Measurements from ENCODE around the gene ZNF598. TPM values are rescaled to one million over a fixed set of nuclear protein-coding genes. Genes with fewer than 3 reads are reported as not detected.

Gene ZNF598
- total RNA-seq, 1 donor from 2014 or later = 46.1 TPM

- DNase-seq (ENCODE audit: extremely low spot score, unreplicated experiment) = no peak
- Mint-ChIP-seq H3K27ac (no peak overlapping the region), H3K4me3 (no peak overlapping the region), H3K4me1 (ENCODE audit: unreplicated experiment) (peaks cover 2% of the 10 kb centered on the region), H3K36me3 (peaks cover 4% of the 10 kb centered on the region), H3K27me3 (peaks cover 32% of the 10 kb centered on the region), H3K9me3 (no peaks in the 10 kb centered on the region)
- no peak for TF ChIP-seq CTCF (conservative IDR thresholded peaks at IDR 0.05)
Measured at GRCh38 chr16:1990101-1990350, 19.6 kb downstream of the ZNF598 start.

GRCh38 chr16:1989209-1990100 lies 20.2 kb downstream of the ZNF598 start, which contains the start of gene SYNGR3:
Gene SYNGR3, plus strand, starts transcription at chr16:1989970. Its CDS starts 133 bp downstream, at chr16:1990103.
- DNase-seq (ENCODE audit: extremely low spot score, unreplicated experiment) = no peak
- peaks cover 6% of the 10 kb centered on the region for H3K4me1 Mint-ChIP-seq (ENCODE audit: unreplicated experiment)
- H3K9me3 Mint-ChIP-seq = no peaks in the 10 kb centered on the region
- no peak for TF ChIP-seq CTCF (conservative IDR thresholded peaks at IDR 0.05)
- H3K36me3 Mint-ChIP-seq = peaks cover 4% of the 10 kb centered on the region
- peaks cover 32% of the 10 kb centered on the region for H3K27me3 Mint-ChIP-seq
- H3K4me3 Mint-ChIP-seq = peak within 1 kb of the TSS; percentile 83
- H3K27ac Mint-ChIP-seq = peak within 1 kb of the TSS; percentile 67

GRCh38 chr16:1987198-1987597 lies 22.4 kb downstream of the ZNF598 start:
- DNase-seq (ENCODE audit: extremely low spot score, unreplicated experiment) = no peak
- H3K4me1 Mint-ChIP-seq (ENCODE audit: unreplicated experiment) = peaks cover 11% of the 10 kb centered on the region
- H3K36me3 Mint-ChIP-seq = peaks cover 4% of the 10 kb centered on the region
- H3K4me3 Mint-ChIP-seq = no peak overlapping the region
- no peak for TF ChIP-seq CTCF (conservative IDR thresholded peaks at IDR 0.05)
- H3K27ac Mint-ChIP-seq = no peak overlapping the region
- no peaks in the 10 kb centered on the region for H3K9me3 Mint-ChIP-seq
- peaks cover 37% of the 10 kb centered on the region for H3K27me3 Mint-ChIP-seq

GRCh38 chr16:1985466-1986150 lies 24.0 kb downstream of the ZNF598 start:
- DNase-seq (ENCODE audit: extremely low spot score, unreplicated experiment) = no peak
- no peak for TF ChIP-seq CTCF (conservative IDR thresholded peaks at IDR 0.05)
- Mint-ChIP-seq H3K4me1 (ENCODE audit: unreplicated experiment) (peaks cover 11% of the 10 kb centered on the region), H3K4me3 (peak overlapping the region; percentile 89), H3K27me3 (peaks cover 43% of the 10 kb centered on the region), H3K36me3 (peaks cover 4% of the 10 kb centered on the region), H3K9me3 (no peaks in the 10 kb centered on the region), H3K27ac (peak overlapping the region; percentile 62)

DNA sequence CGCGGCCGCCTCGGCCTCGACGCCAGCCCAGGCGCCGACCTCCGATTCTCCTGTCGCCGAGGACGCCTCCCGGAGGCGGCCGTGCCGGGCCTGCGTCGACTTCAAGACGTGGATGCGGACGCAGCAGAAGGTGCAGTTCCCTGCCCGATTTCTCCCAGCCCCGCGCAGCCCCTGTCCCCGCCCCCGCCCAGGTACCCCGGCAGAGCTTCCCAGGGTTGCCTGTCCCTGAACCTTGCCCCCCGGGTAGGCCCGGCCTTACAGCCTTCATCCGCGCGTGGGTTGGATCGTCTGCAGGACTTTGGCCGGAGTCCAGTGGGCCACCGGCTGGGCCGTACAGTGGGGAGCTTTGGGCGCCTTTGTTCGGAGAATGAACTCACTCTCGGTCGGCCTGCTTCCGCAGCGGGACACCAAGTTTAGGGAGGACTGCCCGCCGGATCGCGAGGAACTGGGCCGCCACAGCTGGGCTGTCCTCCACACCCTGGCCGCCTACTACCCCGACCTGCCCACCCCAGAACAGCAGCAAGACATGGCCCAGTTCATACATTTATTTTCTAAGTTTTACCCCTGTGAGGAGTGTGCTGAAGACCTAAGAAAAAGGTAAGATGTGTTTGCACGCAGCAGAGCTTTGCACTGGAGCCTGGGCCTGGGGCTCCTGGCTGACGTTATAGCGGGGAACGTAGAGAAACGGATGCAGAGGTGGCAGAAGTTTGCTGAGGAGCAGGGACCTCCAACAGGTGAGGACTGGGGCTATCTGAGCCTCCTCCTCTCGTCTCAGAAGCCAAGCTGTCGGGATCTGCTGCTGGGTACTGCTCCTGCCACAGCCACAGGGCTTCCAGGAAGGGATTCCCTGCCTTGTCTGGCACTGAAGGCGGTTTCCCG lies 25.0 kb downstream of the ZNF598 start:
- TF ChIP-seq CTCF (conservative IDR thresholded peaks at IDR 0.05) = no peak
- DNase-seq (ENCODE audit: extremely low spot score, unreplicated experiment) = no peak
- Mint-ChIP-seq H3K9me3 (no peaks in the 10 kb centered on the region), H3K4me3 (peak overlapping the region; percentile 89), H3K27ac (peak overlapping the region; percentile 62), H3K27me3 (peaks cover 54% of the 10 kb centered on the region), H3K4me1 (ENCODE audit: unreplicated experiment) (peaks cover 11% of the 10 kb centered on the region), H3K36me3 (peaks cover 4% of the 10 kb centered on the region)
